Activated naive CD4-positive, alpha-beta T cell treated with Interleukin-2 at 50 U/mL for 16 hours (primary cell): ENCODE measurements around the gene ANO2.

Experiments used
- DNase-seq: peaks from one replicate; pipeline ENCODE4 v3.0.0-alpha.2; 2020

The ANO2 gene

GRCh38 chr12:5524769-5525436, 420.2 kb downstream of the ANO2 start:
- DNase-seq: no peak

- no peak for DNase-seq
Observed at GRCh38 chr12:5524116-5524768, 420.8 kb downstream of the ANO2 start.

DNA sequence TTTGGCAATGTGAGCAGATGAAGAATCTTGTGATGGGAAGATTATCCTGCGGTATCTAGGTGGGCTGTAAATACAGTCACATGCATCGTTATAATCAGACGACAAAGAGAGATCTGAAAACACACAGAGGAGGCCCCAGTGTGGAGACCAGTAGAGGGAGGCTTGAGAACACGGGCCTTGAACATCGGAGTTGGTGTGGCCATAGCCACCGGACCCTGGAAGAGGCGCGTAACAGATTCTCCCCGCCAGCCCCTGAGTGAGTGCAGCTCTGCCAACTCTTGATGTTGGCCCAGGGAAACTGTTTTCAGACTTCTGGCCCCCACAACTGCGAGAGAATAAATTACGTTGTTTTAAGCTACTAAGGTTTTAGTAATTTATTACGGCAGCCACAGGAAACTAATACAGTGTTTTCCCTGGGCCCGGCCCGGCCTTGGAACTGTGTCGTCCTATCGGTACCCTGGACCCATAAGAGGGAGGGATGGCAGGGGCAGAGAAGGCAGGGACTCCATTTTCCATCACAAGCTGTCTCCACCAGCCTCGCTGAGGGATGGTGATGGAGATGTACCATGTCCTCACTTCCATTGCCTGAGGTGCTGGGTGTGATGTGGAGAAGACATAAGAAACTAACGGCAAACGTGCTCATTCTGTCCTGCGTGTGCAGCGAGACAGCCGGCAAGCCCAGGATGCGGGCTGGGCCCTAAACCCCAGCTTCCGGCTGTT, 421.5 kb downstream of the ANO2 start:
- no peak for DNase-seq

DNA sequence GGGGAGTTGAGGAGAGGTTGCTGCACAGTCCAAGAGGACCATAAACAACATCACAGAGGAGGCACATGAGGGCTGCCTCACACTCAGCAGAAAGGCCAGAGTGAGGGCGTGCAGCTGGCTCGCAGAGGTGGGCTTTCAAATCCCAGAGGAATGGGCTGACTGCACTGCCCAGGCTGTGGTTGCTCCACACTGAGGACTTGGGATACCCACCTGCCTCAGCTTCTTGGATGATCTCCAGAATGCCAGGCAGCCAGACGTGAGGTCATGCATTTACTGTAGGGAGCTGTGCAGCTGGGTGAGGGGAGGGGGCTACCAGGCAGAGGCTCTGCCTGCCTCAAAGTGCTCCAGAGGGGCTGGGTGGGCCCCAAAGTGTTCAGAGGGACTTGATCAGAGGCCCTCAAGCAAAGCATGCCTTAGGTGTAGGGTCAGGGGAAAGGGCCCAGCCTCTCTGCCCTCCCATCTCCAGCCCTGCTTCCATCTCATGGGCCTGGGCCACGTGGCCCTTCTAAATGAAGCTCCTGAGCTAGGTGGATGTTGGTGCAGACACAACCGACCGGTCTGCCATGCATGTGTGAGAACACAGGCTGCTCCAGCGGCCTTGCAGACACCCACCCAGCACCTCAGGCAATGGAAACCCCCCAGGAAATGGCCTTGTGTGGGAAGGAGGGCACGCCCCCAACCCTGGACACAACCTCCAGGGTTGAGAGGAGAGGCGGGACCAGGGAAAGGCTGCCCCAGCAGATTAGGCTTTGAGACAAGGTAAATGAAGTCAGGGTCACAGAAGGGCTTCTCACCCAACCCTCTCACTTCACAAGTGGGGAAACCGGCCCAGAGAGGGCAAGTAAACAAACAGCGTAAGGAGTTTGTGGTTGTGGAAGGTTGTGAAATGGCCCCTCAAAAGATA, 422.4 kb downstream of the ANO2 start:
- no peak for DNase-seq

- no peak for DNase-seq
Observed at GRCh38 chr12:5521456-5522325, 423.4 kb downstream of the ANO2 start.

- no peak for DNase-seq
Observed at GRCh38 chr12:5520831-5521230, 424.2 kb downstream of the ANO2 start.

- no peak for DNase-seq
Observed at GRCh38 chr12:5520037-5520436, 425.0 kb downstream of the ANO2 start.

DNA sequence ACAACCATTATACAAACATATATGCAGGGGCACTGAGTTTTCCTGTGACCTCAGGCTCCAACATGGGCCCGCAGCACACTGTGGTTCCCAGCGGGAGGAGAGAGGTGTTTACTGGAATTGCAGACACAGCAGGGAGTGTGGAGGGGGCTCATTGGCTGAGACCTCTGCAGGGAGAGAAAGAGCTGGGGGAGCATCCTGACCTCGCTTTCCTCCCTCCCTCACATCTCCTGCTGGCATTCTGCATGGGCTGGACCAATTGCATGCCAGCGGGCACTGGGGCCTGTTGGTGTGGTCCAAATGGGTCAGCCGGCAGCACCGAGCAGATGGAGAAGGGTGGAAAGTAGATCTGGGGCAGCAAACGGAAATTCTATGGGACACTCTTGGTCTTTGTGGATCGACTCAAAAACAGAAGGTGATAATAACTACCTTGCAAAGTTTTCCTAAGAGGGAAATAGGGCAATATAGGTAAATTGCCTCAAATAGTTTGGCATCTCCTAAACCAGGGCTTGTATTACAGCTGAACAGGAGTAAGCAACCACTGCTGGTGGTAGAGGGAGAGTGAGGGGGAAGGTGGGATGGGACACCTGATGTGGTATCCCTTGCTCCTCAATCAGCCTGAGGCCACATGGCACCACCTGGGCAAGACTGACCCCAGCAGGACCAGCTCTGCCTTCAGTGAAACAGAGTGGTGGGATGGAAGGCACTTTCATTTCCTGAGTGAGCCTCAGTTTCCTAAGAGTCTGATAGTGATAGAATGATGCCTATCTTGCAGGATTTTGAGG, 426.3 kb downstream of the ANO2 start:
- no peak for DNase-seq

DNA sequence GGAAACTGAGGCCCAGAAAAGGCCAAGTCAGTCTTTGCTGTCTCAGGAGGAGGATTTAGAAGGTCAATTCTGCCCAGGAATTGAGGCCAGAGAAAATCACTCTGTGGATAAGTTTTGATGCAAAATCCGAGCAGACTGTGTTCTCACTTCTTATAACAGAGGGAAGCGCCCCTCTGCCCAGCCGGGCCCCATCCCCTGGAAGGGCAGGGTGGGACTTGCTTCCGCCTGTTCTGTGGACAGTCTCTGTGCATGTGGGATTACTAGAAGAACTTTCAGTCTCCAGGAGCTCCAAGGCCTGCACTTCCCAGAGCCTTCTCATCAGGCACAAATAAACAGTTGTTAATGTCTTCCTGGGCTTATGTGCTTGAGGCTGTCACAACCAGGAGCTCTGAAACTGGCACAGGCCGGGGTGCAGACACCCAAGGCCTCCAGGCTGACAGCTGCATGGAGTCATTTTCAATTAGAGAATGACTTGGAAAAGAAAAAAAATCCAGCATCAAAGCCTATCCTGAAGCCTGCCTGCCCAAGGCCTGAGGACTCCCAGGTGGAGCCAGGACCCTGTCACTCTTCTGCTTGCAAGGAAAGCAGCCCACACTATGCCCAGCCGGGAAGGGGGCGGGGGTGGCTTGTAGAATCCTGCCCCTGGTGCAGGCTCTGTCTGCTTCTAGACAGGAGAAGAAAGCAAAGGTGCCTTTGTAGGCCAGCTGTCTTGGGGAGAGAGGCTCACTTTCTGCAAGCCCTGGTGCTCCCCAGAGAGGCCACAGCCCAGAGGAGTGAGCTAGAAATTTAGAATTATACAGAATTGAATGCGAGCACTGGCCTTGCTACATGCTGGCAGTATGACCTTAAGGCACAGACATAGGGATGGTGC, 428.5 kb downstream of the ANO2 start:
- no peak for DNase-seq

DNA sequence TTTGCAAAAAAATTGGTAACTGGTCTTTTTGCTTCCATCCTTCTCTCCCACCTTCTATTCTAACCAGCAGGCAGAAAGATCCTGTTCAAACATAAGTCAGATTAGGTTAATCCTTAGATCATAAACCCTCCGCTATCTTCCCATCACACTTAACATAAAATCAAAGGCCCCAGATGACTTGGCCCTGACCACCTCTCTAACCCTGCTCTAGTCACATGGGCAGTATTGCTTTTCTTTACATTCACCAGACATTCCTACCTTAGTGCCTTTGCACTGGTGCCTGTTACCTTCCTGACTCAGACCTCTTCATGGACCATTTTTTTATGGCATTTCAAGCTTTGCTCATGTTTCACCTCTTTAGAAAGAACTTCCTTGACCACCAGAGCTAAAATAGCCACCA, 429.6 kb downstream of the ANO2 start:
- no peak for DNase-seq

- DNase-seq: no peak
Observed at GRCh38 chr12:5514545-5514944, 430.5 kb downstream of the ANO2 start.

- no peak for DNase-seq
Observed at GRCh38 chr12:5514016-5514415, 431.0 kb downstream of the ANO2 start.

- no peak for DNase-seq
Observed at GRCh38 chr12:5513406-5513805, 431.7 kb downstream of the ANO2 start.
